Fibroblast of lung (primary cell): ENCODE results near the gene TOMM70. TPM values are rescaled to one million over a fixed set of nuclear protein-coding genes. Genes with fewer than 3 reads are reported as not detected.

Source experiments
- DNase-seq, 2 donors: peaks; one replicate each; pipeline versions ENCODE4 v3.0.0 to v3.0.0-alpha.2; 2010; ENCODE audit warnings: low read depth in 2 of 2
- H2AFZ ChIP-seq: 2 replicates; pipeline ENCODE4 v1.5.1; 2012; ENCODE audit warnings: low read length, control low read depth, inconsistent platforms
- H3K27ac ChIP-seq: 2 replicates; pipeline ENCODE4 v1.5.1; 2011; ENCODE audit warnings: low read length, control low read depth; ENCODE audit not compliant: insufficient read depth
- H3K27me3 ChIP-seq: 2 replicates; pipeline ENCODE4 v1.5.1; 2011; ENCODE audit warnings: mild to moderate bottlenecking, low read length; ENCODE audit not compliant: control insufficient read depth, insufficient read depth
- H3K36me3 ChIP-seq: 2 replicates; pipeline ENCODE4 v1.5.1; 2011; ENCODE audit warnings: low read length; ENCODE audit not compliant: control insufficient read depth, insufficient read depth
- H3K4me1 ChIP-seq: 2 replicates; pipeline ENCODE4 v1.5.1; 2011; ENCODE audit warnings: low read length; ENCODE audit not compliant: control insufficient read depth, insufficient read depth; ENCODE audit errors: extremely low read depth
- H3K4me2 ChIP-seq: 2 replicates; pipeline ENCODE4 v1.5.1; 2011; ENCODE audit warnings: low read length, control low read depth; ENCODE audit not compliant: insufficient read depth; ENCODE audit errors: extremely low read depth
- H3K4me3 ChIP-seq, 4 experiments: fragments of 200-600 bp in 1 of 4; sonication (generic) in 1 of 4; replicated peaks in 1 of 4; 2 replicates each; pipeline ENCODE4 v1.5.1; 2011 to 2016; ENCODE audit warnings: low read length in 4 of 4, low read depth in 3 of 4, mild to moderate bottlenecking in 3 of 4, control low read depth in 2 of 4, inconsistent platforms in 1 of 4, mixed read lengths in 1 of 4; ENCODE audit not compliant: insufficient read depth in 1 of 4; ENCODE audit errors: control extremely low read depth in 1 of 4
- H3K79me2 ChIP-seq: 2 replicates; pipeline ENCODE4 v1.5.1; 2012; ENCODE audit warnings: mild to moderate bottlenecking, low read length, inconsistent platforms; ENCODE audit not compliant: control insufficient read depth, insufficient read depth
- H3K9ac ChIP-seq: 2 replicates; pipeline ENCODE4 v1.5.1; 2011; ENCODE audit warnings: mild to moderate bottlenecking, low read length, control low read depth; ENCODE audit not compliant: insufficient read depth
- H3K9me3 ChIP-seq: 2 replicates; pipeline ENCODE4 v1.5.1; 2012; ENCODE audit warnings: low read depth, low read length; ENCODE audit not compliant: control insufficient read depth, insufficient read depth
- H4K20me1 ChIP-seq: 2 replicates; pipeline ENCODE4 v1.5.1; 2011; ENCODE audit warnings: low read length; ENCODE audit not compliant: control insufficient read depth, insufficient read depth; ENCODE audit errors: extremely low read depth
- CTCF ChIP-seq, 2 donors: IDR thresholded peaks in 1 of 2; conservative IDR thresholded peaks in 1 of 2; 1 replicate in 1 of 2; 2 replicates in 1 of 2; pipeline ENCODE4 v1.5.1; 2011 to 2012; ENCODE audit warnings: low read length in 2 of 2, control low read depth in 1 of 2, inconsistent platforms in 1 of 2, low read depth in 1 of 2, mild to moderate bottlenecking in 1 of 2
- EZH2 ChIP-seq: IDR thresholded peaks from 2 replicates; pipeline ENCODE4 v1.5.1; 2012; ENCODE audit warnings: low read length, control low read depth, mild to moderate bottlenecking; ENCODE audit errors: missing control alignments
- polyA plus RNA-seq, 2 donors: library from polyadenylated mRNA; depleted of rRNA in 1 of 2; stranded (reverse) in 1 of 2; unstranded in 1 of 2; fragments of >200 nt; gene quantifications; 2 replicates each; pipeline ENCODE4 v1.2.1, GENCODE V29; 2011 to 2012; ENCODE audit warnings: missing spikeins in 1 of 2
- total RNA-seq: library from RNA; depleted of rRNA; stranded (reverse); fragments of >200 nt; gene quantifications from 2 replicates; pipeline ENCODE4 v1.2.1, GENCODE V29; 2014

Gene TOMM70
- total and polyA plus RNA-seq, 2 donors (not counting 1 experiment from before 2014, with no cell fraction given): 41.8 to 56.1 TPM

GRCh38 chr3:100396967-100397366 lies 3.9 kb downstream of the TOMM70 start:
- no peak overlapping the region for H2AFZ ChIP-seq
- no peak for DNase-seq
- H3K4me2 ChIP-seq: no peak overlapping the region
- no peaks in the 10 kb centered on the region for H3K9me3 ChIP-seq
- TF ChIP-seq EZH2 (no peak), CTCF (conservative IDR thresholded peaks at IDR 0.05 in 1 of 2, IDR thresholded peaks at IDR 0.05 in 1 of 2; ENCODE audit: low read depth in 1 of 2, low read length in 2 of 2) (no peak)
- no peak overlapping the region for H3K9ac ChIP-seq
- H3K79me2 ChIP-seq: peaks cover 91% of the 10 kb centered on the region
- H3K27ac ChIP-seq: no peak overlapping the region
- H3K27me3 ChIP-seq: no peaks in the 10 kb centered on the region
- no peaks in the 10 kb centered on the region for H4K20me1 ChIP-seq
- H3K36me3 ChIP-seq: no peaks in the 10 kb centered on the region
- H3K4me1 ChIP-seq: no peaks in the 10 kb centered on the region
- H3K4me3 ChIP-seq: no peak overlapping the region

- TF ChIP-seq CTCF (conservative IDR thresholded peaks at IDR 0.05 in 1 of 2, IDR thresholded peaks at IDR 0.05 in 1 of 2; ENCODE audit: low read depth in 1 of 2, low read length in 2 of 2) (no peak), EZH2 (no peak)
- peaks cover 95% of the 10 kb centered on the region for H3K79me2 ChIP-seq
- no peaks in the 10 kb centered on the region for H3K27me3 ChIP-seq
- no peaks in the 10 kb centered on the region for H3K9me3 ChIP-seq
- no peak overlapping the region for H2AFZ ChIP-seq
- no peak overlapping the region for H3K4me3 ChIP-seq
- H3K4me1 ChIP-seq: no peaks in the 10 kb centered on the region
- no peak overlapping the region for H3K9ac ChIP-seq
- H3K4me2 ChIP-seq: no peak overlapping the region
- no peaks in the 10 kb centered on the region for H4K20me1 ChIP-seq
- H3K27ac ChIP-seq: no peak overlapping the region
- no peak for DNase-seq
- H3K36me3 ChIP-seq: no peaks in the 10 kb centered on the region
These were observed 5.0 kb downstream of the TOMM70 start for GRCh38 chr3:100395679-100396431.

GRCh38 chr3:100389025-100389424 lies 11.9 kb downstream of the TOMM70 start:
- Histone ChIP-seq H3K9ac (no peak overlapping the region), H3K4me1 (peaks cover 9% of the 10 kb centered on the region), H3K36me3 (no peaks in the 10 kb centered on the region), H3K4me3 (no peak overlapping the region), H3K27ac (no peak overlapping the region), H3K9me3 (no peaks in the 10 kb centered on the region), H2AFZ (no peak overlapping the region), H3K27me3 (no peaks in the 10 kb centered on the region), H4K20me1 (no peaks in the 10 kb centered on the region), H3K79me2 (peaks cover 68% of the 10 kb centered on the region), H3K4me2 (no peak overlapping the region)
- no peak for TF ChIP-seq CTCF (conservative IDR thresholded peaks at IDR 0.05 in 1 of 2, IDR thresholded peaks at IDR 0.05 in 1 of 2; ENCODE audit: low read depth in 1 of 2, low read length in 2 of 2)
- TF ChIP-seq EZH2: no peak
- DNase-seq: no peak
